RPMI7951 (cell line): ENCODE measurements around the gene KIAA0319L. TPM values are rescaled to one million over a fixed set of nuclear protein-coding genes. Genes with fewer than 3 reads are reported as not detected.

Source experiments
- DNase-seq: peaks from one replicate; pipeline ENCODE4 v3.0.0-alpha.2; 2012; ENCODE audit warnings: low read depth
- total RNA-seq: library from RNA; depleted of rRNA; stranded (reverse); fragments of >200 nt; shearing (Covaris generic); gene quantifications from 2 replicates; pipeline ENCODE4 v1.2.3, GENCODE V29; 2014

Gene KIAA0319L
- total RNA-seq, 1 experiment from 2014 or later: 17.9 TPM

DNA sequence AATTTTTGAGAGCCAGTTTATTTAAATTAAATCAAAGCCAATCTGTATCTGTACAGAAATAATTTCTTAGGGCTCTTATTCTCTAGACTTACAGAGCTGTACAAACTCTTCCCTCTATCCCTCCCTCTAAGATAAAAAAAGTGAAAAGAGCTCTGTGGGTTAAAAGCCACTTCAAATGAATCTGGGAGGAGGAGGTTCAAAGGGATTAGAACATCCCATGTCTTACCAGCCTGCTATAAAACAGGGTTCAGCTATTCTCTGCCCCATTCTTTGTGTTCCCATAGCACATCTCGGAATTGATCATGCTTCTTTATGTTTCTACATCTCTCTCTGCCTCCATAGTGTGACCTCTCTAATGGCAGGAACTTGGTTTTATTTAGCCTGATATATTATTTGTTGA, 19.4 kb downstream of the KIAA0319L start:
- no peak for DNase-seq

DNA sequence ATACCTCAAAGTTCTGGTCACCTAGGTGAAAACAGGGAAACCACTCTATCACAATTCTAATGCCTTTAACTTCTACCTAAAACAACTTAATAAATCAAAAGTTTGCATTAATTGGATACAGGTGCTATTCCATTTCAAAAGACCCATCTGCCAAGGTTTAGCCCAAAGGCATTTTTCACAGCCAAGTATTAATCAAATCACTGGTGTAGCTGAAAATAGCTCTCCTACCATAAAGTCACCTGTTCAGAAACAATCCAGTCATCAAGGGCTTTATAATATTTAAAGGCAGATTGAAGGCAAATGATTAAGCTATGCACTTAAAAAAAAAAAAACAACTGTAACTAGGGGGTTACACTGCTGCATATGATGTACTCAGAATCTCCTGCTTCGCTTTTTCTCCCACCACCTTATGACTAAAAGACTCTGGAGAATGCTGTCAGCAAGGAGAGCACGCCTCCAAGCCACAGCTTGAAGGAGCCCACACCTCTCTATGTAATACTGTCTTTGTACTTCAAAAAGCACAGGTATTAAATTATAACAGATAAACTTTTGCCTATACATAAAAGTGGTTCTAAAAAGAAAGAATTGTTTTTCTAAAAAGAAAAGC, 20.5 kb downstream of the KIAA0319L start:
- no peak for DNase-seq

DNA sequence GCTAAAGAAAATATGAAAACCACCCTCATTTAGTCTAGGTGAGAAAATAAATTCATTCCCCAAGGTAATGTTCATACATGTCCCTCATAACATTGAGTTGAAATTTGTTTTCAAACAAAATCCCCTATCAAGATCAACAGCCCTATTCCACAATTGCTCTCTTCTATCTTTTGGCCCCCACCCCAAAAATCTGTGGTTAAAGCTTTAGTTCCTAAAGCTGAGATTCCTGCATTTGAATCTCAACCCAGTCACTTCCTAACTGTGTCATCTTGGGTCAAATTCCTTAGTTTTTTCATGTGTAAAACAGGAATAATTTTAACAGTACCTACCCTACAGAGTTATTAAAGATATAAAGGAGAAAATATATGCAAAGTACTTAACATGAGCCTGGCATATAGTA, 22.0 kb downstream of the KIAA0319L start:
- DNase-seq: no peak

DNA sequence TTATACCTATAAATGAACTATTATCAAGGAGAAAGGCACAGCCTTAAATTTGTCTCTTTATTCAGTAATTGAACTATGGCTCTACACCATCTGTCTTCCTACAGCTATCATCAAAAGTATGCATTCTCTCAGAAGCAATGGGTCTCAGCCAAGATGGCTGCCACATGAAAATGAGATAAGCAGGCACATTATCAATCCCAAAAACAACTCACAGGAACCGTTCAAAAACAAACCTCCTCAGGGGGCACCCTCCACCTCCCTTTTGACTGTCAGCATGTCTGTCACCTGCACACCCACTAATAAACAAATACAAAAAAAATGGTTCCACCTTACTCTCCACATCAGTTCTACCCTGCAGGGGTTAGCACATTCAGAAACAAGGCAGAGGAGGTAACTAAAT, 23.6 kb downstream of the KIAA0319L start:
- no peak for DNase-seq

DNA sequence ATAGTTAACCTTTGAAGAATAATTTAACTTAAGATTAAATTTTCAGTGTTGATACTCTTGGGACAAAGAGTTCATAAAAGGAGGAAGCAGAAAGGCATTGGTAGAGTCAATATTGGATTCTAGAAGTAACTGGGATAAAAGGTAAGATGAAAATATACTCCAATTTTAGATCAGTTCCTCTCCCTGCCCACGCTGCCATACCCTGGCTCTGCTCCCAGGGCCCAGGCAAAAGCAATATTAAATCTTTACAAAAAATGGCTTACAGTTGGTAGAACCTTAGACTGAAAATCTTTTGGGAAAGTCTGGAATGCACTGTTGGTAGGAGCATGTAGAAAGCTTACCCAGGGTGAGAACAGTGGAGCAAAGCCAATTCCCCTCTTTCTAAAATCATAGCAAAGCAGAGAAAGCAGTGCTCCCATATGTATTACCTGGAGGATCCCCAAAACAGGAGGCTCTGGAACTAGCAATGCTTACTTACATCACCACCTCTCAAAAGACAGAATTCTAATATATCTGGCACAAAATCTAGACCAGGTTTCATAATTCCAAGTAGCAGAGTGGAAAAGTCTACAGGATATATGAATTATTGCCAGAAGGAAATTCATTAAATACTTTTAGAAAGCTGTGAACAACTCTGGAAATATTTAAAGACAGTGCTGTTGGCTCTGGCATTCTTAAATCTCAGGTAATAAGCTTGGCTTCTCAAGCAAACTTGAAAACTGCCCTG, 24.5 kb downstream of the KIAA0319L start:
- no peak for DNase-seq

DNA sequence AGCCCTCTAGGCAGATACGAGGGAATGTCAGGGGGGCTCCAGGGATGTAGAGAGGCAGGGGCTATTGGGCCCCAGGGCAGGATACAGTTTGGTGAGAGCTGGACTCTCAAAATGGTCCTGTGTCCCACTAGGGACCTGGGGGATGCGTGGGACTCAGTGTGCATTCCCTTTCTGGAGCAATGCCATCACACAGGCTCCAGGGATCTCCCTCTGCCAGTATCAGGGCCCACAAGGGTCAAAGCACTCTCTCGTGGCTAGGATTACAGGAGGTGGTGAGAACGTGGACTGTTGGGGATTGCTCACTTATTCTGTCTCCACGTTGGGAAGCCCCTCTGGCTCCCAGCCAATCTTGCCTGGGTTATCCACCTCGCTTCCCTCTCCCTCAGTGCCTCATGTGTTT, 25.8 kb downstream of the KIAA0319L start:
- no peak for DNase-seq

DNA sequence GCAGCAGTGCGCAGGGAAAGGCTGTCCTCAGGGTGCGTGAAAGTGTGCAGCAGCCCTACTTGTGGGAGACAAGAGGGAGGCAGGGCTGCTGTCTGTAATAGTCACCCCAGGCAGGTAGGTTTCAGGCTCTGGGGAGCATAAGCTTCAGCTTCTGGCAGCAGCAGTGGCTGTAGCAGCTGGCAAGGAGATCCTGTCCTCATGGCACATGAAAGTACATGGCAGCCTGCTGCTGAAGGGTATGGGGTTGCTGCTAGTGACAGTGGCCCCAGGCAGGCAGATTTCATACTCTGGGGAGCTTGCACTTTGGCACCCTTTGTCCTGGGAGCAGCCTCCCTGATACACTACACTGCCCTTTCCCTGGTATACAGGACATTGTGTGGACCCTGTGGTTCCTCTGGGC, 26.3 kb downstream of the KIAA0319L start:
- DNase-seq: no peak

DNA sequence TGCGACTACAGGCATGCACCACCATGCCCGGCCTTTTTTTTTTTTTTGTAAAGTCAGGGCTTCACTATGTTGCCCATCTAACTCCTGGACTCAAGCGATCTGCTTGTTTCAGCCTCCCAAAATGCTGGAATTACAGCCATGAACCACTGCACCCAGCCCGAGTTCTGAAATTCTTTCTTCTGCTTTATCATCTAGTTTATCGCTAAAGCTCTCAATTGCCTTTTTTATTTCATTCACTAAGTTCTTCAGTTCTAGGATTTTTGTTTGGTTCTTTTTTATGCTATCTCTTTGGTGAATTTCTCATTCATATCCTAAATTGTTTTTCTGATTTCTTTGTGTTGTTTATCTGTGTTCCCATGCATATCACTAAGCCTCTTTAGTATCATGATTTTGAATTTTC, 27.0 kb downstream of the KIAA0319L start:
- no peak for DNase-seq

DNA sequence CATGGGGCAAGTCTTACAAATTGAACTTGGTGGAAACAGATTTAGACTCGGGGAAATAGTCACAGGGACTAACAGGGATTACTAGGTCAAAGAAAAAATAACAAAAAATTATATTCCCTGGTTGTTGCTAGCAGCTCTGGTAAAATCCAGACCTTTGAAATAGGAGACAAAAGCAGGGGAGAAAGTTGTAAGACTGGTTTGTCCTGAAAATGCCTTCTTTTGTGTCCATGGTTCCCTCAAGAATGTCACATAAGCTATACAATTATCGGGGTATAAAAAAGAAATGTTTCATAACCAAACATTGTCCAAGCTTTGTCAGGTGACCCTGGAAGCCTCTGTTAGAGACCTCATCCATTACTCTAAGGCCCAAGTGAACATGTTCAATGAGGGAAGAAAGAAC, 33.1 kb downstream of the KIAA0319L start:
- DNase-seq: no peak

DNA sequence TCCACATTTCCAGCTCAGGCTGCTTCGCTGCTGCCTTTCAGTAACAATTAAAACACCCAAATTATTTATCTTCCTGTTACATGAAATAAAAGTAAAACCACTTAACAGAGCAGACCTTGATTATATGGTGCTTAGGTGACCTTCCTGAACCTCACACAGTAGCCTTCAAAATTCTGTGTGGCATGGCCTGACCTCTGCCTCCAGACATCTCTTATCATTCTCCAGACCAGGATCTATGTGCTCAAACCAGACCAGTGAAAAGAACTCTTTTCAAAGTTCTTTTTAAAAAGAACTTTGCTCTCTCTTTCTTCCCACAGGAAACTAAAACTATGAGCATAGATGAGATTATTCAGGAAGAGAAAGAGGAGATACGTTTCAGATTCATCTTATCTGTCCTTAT, 37.8 kb downstream of the KIAA0319L start:
- DNase-seq: no peak

DNA sequence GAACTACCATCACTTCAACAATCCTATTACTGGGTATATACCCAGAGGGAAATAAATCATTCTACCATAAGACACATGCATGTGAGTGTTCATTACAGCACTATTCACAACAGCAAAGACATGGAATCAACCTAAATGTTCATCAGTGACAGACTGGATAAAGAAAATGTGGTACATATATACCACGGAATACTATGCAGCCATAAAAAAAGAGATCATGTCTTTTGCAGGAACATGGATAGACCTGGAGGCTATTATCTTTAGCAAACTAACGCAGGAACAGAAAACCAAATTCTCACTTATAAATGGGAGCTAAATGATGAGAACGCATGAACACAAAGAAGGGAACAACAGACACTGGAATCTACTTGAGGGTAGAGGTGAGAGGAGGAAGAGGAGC, 39.0 kb downstream of the KIAA0319L start:
- no peak for DNase-seq

DNA sequence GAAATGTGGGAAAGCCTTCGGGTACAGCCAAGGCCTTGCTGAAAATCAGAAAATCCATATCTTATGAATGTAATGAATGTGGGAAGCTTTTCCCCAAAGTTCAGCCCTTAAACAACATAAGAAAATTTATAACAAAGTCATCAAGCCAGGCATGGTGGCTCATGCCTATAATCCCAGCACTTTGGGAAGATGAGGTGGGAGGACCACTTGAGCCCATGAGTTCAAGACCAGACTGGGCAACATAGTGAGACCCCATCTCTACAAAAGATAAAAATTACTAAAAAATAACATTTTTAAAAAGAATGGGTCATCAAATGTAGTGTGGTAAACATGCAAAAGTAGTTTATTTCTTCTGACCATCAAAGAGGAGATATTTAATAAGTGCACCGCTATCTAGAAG, 45.9 kb downstream of the KIAA0319L start:
- DNase-seq: no peak

DNA sequence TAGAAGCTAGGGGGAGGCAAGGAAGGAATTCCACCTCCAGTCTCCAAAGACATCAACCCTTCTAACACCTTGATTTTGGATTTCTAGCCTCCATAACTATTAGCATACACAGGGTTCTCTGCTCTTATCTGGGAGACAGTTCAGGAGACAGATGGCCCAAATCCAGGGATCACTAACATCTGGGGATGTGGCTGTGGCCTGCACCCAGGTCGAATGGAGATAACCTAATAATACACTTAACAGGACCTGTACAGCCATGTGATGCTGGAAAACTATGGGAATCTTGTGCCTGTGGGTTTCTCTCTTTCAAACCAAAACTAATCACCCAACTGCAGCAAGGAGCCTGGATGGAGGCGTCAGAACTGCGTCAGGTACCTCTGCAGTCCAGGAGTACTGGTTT, 47.6 kb downstream of the KIAA0319L start:
- DNase-seq: no peak

DNA sequence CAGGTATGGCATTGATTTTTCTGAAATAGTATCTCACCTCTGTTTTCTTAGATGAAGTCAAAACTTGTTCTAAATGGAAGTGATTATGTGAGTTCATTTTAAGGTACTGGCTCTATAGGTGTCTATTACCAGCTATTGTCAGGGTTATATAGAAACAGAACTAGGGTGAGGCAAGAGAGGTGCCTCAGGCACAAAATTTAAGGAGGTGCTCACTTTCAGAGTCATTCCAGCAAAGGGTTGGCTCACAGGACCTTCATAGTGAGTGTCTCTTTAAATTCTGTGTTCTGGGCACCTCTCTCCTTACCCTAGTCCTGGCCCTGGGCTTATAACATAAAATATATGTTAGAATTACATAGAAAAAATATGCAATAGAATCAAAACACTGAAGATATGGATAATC, 49.3 kb downstream of the KIAA0319L start:
- no peak for DNase-seq

DNA sequence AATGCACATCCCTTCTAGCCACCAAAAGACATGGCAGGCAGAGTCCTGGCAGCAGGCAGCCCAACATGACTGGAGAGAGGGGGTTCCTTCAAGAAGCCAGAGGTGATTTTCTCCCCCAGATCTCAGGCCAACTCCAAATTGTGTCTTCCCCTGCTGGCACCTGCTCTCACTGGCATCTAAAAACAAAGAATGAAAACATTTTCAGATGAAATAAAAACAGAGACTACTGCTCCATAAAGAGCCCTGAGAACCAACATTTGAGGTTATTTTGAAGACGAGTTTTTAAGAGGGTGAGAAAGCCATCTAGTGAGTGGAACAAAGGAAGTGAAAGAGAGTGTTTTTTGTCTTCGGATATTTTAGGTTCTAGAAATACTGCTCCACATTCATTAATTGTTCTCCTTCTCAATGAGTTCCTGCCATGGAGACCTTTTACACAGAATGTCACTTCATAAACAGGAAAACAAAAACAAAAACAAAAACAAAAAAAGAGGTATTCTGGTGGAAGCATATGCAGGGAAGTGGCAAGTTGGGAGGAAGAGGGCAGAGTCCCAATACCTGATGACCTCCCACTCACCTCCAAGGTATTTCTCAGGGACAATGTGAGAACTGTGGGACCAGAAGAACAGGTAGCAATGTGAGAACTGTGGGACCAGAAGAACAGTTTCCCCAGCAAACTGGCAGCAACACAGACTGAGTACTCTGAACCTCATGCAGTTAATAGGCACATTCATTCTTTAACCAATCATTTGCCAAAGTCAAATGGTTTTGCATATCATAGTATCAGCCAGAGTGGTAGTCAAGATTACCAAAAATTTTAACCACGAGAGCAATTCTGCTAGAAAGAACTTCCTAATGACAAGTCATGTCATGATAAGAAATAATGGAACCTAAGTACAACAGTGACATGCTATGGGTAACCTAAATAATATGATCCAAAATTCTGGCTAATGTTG, 50.0 kb downstream of the KIAA0319L start:
- no peak for DNase-seq

DNA sequence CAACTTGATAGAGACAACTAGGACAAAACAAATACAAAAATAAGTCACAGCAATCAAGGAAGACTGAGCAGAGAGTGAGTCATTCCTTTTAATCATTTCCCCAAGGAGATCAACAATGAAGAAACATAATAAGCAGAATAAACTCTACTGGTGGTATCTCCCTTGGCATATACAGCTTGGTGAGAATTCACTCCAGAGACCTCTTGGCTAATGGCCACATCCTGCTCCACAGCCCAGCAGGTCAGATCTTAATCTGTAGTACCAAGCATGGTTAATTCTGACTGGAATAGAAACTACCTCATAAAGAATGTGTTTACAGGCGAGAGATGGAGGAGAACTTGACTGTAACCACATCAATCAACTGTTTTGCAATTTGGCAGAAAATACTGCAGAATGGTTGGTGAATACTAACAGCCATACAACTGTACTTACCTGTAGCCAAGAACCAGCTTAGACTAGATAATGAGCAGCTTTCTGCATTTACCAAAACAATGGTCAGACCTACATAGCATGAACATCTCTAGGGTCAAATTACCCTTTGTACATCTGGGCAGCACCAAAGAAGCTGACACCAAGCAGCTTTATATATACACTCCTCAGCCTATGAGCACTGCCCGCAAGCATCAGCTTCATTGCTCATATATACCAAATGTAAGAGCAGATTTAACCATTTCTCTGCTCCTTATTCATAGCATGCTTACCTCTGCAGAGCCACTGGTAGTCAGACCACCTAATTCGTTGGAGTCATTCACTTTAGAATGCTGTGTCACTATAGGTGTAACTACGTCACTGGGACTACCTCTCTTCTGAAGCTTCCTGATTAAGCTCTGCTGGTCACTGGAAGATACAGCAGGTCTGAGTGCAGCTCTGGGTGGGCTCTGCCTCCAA, 51.0 kb downstream of the KIAA0319L start:
- DNase-seq: peak; percentile 98

DNA sequence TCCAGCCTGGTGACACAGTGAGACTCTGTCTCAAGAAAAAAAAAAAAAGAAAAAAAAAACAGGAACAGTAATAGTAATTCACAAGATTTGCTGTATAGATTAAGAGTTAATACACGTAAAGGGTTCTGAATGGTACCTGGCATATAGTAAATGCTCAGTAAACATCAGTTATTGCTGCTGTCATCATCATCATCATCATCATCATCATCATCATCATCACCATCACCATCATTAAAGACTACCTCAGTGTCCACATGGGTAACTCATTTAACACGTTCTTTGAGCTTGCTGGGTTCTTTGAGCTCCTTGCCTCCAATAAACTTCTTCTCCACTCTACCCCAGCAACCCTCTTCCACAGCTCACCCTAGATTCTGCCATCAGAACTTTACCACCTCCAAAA, 55.0 kb downstream of the KIAA0319L start:
- no peak for DNase-seq

DNA sequence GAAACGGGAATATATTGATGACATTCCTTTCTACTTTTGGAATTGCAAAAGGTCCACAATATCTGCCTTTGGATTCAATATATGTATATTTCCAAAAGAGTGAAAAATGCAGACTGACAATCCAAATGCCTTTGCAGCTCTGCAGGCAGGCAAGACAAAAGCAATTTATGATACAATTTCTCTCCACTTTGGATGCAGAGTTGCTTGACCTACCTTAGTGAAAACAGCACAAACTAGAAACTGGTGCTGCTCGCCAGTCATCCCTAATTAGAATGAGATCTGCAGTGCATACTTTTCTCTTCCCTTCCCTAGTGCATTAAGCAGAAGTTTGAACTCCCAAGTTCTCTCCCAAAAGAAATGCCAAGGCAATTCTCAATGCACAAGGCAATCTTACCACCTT, 56.8 kb downstream of the KIAA0319L start:
- DNase-seq: no peak

DNA sequence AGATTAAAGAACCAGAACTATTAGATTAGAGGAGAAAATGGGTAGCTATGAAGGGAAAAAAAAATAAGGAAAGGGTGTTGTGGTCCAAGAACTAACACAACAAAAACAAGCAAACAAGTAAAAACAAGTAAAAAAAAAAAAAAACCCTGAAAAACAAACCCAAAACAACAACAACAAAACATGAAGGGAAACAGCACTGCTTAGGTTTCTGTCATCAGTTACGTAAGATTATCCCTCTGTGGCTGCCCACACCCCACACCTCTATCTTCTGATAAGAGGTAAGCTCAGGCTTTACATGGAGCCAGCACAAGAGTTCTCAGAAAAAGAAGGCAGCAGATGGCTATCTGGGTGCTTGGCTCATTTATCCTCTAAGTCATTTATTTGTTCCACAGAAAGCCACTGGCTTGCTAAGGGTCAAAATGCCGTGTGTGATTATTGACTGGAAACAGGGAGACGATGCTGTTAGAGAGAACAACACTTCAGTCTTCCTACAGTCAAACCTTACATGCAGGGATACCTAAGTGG, 57.5 kb downstream of the KIAA0319L start:
- DNase-seq: no peak

DNA sequence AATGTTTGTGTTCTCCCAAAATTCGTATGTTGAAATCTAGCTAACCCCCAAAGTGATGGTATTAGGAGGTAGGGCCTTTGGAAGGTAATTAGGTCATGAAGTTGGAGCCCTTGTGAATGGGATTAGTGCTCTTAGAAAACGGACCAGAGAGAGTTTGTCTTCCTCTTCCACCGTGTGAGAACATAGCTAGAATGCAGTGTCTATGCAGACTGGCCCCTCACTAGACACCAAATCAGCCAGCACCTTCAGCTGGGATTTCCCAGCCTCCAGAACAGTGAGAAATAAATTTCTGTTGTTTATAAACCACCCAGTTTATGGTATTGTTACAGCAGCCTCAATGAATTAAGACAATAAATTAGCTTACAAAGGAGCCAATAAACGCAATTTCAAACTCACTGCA, 58.0 kb downstream of the KIAA0319L start:
- DNase-seq: no peak

DNA sequence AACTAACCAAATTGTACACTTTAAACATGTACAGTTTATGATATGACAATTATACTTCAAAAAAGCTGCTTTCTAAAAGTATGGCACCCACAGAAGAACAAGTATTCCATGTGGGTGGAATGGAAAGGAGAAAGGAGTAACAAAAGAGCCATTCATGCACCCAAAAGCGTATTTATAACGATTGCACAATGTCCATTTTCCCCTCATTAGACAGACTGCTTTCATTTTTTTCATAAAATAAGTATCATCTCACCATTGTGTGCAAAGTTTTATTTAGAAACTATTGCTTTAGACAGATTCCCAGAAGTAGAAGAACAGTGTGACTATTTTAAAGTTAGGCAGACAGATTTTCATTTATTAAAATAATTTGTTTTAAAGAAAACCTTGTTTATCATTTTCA, 59.6 kb downstream of the KIAA0319L start:
- peak; percentile 33 for DNase-seq
